Embryonic facial prominence (tissue), 1 donor: Measurements from ENCODE around the gene HTT.

Experiments used
- DNase-seq: peaks from one replicate; pipeline ENCODE4 v3.0.0-alpha.2; 2016; ENCODE audit errors: extremely low spot score

Gene HTT

GRCh38 chr4:3263053-3263875, 188.8 kb downstream of the HTT start:
- DNase-seq = no peak

- no peak for DNase-seq
Measured at GRCh38 chr4:3263876-3264193, 189.4 kb downstream of the HTT start.

GRCh38 chr4:3266076-3266475, 191.6 kb downstream of the HTT start:
- no peak for DNase-seq

- no peak for DNase-seq
Measured at GRCh38 chr4:3267576-3268394, 193.3 kb downstream of the HTT start.

- DNase-seq = no peak
Measured at GRCh38 chr4:3268395-3269104, 194.1 kb downstream of the HTT start.

GRCh38 chr4:3269105-3269927, 194.8 kb downstream of the HTT start:
- no peak for DNase-seq

- DNase-seq = no peak
Measured at GRCh38 chr4:3269991-3270611, 195.6 kb downstream of the HTT start.

GRCh38 chr4:3271131-3271530, 196.7 kb downstream of the HTT start:
- DNase-seq = no peak

- DNase-seq = no peak
Measured at GRCh38 chr4:3276986-3277385, 202.5 kb downstream of the HTT start.

- no peak for DNase-seq
Measured at GRCh38 chr4:3280466-3280865, 206.0 kb downstream of the HTT start.

- no peak for DNase-seq
Measured at GRCh38 chr4:3283483-3283882, 209.0 kb downstream of the HTT start.

GRCh38 chr4:3283916-3284315, 209.4 kb downstream of the HTT start:
- DNase-seq = no peak

- no peak for DNase-seq
Measured at GRCh38 chr4:3284734-3285557, 210.5 kb downstream of the HTT start.

GRCh38 chr4:3285558-3286334, 211.3 kb downstream of the HTT start:
- no peak for DNase-seq

- no peak for DNase-seq
Measured at GRCh38 chr4:3286335-3287175, 212.1 kb downstream of the HTT start.

GRCh38 chr4:3287271-3287971, 212.9 kb downstream of the HTT start:
- DNase-seq = no peak

GRCh38 chr4:3287972-3288570, 213.6 kb downstream of the HTT start:
- DNase-seq = no peak
